GM23338 (cell line): ENCODE results near the gene IFT74. TPM values are rescaled to one million over a fixed set of nuclear protein-coding genes. Genes with fewer than 3 reads are reported as not detected.

Source experiments
- EZH2 ChIP-seq: fragments of 200-600 bp; sonication (generic); IDR thresholded peaks from one replicate; pipeline ENCODE4 v1.8.0; 2017; ENCODE audit warnings: antibody characterized with exemption, mild to moderate bottlenecking, low read depth; ENCODE audit not compliant: unreplicated experiment
- EZH2phosphoT487 ChIP-seq: fragments of 200-600 bp; sonication (generic); IDR thresholded peaks from one replicate; pipeline ENCODE4 v1.8.1; 2018; ENCODE audit warnings: antibody characterized with exemption; ENCODE audit not compliant: unreplicated experiment
- ZNF114 ChIP-seq: fragments of 250-450 bp; sonication (Bioruptor Pico); IDR thresholded peaks from 2 replicates; pipeline ENCODE4 v1.5.0; 2020; ENCODE audit warnings: mild to moderate bottlenecking, moderate library complexity
- polyA plus RNA-seq: library from polyadenylated mRNA; unstranded; fragments of >200 nt; fragmentation: Nextera tagmentation; extraction: Ambion mirVana; gene quantifications from 2 replicates; pipeline ENCODE4 v1.2.1, GENCODE V29; 2016
- total RNA-seq: library from RNA; depleted of rRNA; stranded (reverse); fragments of >200 nt; shearing (Covaris generic); gene quantifications from 2 replicates; pipeline ENCODE4 v1.2.3, GENCODE V29; 2014
- TF ChIP-seq, protein P1 (sequence below): fragments of 250-450 bp; sonication (Bioruptor Pico); IDR thresholded peaks from 2 replicates; pipeline ENCODE4 v1.5.0; 2020; ENCODE audit warnings: mild to moderate bottlenecking, moderate library complexity
- TF ChIP-seq, protein P2 (sequence below): IDR thresholded peaks from one replicate; pipeline ENCODE4 v1.6.1; 2018; ENCODE audit warnings: antibody characterized with exemption; ENCODE audit not compliant: unreplicated experiment

Gene IFT74
- total and polyA plus RNA-seq, 2 experiments from 2014 or later = 14.6 to 30.0 TPM

DNA sequence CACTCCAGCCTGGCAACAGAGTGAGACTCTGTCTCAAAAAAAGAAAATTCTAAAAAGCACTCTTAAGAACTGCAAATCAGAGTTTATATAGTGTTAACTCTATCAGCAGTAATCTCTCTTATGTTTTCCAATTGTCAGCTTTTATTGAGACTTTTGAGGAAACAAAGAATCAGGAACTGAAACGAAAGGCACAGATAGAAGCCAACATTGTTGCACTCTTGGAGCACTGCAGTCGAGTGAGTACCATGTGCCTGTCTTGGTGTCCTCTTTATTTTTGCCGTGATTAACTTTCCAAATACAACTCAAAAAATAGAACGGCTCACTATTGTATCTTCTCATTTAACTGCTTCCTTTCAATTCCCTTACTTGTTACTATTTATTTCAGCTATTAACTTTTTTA lies 90.9 kb downstream of the IFT74 start (continued):
- TF ChIP-seq, protein P1, sequence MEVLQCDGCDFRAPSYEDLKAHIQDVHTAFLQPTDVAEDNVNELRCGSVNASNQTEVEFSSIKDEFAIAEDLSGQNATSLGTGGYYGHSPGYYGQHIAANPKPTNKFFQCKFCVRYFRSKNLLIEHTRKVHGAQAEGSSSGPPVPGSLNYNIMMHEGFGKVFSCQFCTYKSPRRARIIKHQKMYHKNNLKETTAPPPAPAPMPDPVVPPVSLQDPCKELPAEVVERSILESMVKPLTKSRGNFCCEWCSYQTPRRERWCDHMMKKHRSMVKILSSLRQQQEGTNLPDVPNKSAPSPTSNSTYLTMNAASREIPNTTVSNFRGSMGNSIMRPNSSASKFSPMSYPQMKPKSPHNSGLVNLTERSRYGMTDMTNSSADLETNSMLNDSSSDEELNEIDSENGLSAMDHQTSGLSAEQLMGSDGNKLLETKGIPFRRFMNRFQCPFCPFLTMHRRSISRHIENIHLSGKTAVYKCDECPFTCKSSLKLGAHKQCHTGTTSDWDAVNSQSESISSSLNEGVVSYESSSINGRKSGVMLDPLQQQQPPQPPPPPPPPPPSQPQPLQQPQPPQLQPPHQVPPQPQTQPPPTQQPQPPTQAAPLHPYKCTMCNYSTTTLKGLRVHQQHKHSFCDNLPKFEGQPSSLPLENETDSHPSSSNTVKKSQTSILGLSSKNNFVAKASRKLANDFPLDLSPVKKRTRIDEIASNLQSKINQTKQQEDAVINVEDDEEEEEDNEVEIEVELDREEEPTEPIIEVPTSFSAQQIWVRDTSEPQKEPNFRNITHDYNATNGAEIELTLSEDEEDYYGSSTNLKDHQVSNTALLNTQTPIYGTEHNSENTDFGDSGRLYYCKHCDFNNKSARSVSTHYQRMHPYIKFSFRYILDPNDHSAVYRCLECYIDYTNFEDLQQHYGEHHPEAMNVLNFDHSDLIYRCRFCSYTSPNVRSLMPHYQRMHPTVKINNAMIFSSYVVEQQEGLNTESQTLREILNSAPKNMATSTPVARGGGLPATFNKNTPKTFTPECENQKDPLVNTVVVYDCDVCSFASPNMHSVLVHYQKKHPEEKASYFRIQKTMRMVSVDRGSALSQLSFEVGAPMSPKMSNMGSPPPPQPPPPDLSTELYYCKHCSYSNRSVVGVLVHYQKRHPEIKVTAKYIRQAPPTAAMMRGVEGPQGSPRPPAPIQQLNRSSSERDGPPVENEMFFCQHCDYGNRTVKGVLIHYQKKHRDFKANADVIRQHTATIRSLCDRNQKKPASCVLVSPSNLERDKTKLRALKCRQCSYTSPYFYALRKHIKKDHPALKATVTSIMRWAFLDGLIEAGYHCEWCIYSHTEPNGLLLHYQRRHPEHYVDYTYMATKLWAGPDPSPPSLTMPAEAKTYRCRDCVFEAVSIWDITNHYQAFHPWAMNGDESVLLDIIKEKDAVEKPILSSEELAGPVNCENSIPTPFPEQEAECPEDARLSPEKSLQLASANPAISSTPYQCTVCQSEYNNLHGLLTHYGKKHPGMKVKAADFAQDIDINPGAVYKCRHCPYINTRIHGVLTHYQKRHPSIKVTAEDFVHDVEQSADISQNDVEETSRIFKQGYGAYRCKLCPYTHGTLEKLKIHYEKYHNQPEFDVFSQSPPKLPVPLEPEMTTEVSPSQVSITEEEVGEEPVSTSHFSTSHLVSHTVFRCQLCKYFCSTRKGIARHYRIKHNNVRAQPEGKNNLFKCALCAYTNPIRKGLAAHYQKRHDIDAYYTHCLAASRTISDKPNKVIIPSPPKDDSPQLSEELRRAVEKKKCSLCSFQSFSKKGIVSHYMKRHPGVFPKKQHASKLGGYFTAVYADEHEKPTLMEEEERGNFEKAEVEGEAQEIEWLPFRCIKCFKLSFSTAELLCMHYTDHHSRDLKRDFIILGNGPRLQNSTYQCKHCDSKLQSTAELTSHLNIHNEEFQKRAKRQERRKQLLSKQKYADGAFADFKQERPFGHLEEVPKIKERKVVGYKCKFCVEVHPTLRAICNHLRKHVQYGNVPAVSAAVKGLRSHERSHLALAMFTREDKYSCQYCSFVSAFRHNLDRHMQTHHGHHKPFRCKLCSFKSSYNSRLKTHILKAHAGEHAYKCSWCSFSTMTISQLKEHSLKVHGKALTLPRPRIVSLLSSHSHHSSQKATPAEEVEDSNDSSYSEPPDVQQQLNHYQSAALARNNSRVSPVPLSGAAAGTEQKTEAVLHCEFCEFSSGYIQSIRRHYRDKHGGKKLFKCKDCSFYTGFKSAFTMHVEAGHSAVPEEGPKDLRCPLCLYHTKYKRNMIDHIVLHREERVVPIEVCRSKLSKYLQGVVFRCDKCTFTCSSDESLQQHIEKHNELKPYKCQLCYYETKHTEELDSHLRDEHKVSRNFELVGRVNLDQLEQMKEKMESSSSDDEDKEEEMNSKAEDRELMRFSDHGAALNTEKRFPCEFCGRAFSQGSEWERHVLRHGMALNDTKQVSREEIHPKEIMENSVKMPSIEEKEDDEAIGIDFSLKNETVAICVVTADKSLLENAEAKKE = no peak
- TF ChIP-seq EZH2 (no peak), ZNF114 (CRISPR knock-in tag) (no peak), EZH2phosphoT487 (no peak)
- TF ChIP-seq, protein P2, sequence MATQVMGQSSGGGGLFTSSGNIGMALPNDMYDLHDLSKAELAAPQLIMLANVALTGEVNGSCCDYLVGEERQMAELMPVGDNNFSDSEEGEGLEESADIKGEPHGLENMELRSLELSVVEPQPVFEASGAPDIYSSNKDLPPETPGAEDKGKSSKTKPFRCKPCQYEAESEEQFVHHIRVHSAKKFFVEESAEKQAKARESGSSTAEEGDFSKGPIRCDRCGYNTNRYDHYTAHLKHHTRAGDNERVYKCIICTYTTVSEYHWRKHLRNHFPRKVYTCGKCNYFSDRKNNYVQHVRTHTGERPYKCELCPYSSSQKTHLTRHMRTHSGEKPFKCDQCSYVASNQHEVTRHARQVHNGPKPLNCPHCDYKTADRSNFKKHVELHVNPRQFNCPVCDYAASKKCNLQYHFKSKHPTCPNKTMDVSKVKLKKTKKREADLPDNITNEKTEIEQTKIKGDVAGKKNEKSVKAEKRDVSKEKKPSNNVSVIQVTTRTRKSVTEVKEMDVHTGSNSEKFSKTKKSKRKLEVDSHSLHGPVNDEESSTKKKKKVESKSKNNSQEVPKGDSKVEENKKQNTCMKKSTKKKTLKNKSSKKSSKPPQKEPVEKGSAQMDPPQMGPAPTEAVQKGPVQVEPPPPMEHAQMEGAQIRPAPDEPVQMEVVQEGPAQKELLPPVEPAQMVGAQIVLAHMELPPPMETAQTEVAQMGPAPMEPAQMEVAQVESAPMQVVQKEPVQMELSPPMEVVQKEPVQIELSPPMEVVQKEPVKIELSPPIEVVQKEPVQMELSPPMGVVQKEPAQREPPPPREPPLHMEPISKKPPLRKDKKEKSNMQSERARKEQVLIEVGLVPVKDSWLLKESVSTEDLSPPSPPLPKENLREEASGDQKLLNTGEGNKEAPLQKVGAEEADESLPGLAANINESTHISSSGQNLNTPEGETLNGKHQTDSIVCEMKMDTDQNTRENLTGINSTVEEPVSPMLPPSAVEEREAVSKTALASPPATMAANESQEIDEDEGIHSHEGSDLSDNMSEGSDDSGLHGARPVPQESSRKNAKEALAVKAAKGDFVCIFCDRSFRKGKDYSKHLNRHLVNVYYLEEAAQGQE = no peak
